ENCODE data around the gene OSBPL6.

Gene OSBPL6

DNA sequence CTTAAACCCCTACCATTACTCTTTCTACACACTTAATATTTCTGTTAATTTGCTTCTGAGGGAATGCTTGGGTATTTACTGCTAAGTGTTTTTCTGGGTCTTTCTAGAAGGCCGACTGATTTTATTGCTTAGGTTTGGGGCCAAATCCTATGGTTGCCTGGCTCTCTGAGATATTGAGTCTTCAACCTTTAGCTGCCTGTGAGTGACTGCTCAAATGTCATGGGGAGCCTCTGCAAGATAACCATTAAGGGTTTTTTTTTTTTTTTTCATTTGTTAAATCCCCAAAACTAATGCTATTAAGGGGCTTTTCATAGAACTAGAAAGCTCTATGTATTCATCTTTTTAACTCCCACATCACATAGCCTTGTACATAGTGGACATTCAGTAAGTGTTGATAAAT, 5.0 kb downstream of the OSBPL6 start:
- H3K4me1 ChIP-seq (ENCODE audit: control insufficient read depth in 1 of 2, insufficient read depth in 2 of 2, low read length in 2 of 2) = peaks cover 0 to 4% of the 10 kb centered on the region in 2 donors
- H3K36me3 ChIP-seq (ENCODE audit: control insufficient read depth in 1 of 2, insufficient read depth in 2 of 2, low read length in 2 of 2) = no peaks in the 10 kb centered on the region
- H3K27ac ChIP-seq (ENCODE audit: low read length) = no peak overlapping the region
- H3K9me3 ChIP-seq (ENCODE audit: control insufficient read depth in 1 of 2, low read length in 2 of 2) = no peaks in the 10 kb centered on the region
- H3K27me3 ChIP-seq (ENCODE audit: low read depth, low read length) = no peaks in the 10 kb centered on the region
- H3K4me3 ChIP-seq (ENCODE audit: low read depth in 1 of 2, low read length in 2 of 2) = no peak overlapping the region

DNA sequence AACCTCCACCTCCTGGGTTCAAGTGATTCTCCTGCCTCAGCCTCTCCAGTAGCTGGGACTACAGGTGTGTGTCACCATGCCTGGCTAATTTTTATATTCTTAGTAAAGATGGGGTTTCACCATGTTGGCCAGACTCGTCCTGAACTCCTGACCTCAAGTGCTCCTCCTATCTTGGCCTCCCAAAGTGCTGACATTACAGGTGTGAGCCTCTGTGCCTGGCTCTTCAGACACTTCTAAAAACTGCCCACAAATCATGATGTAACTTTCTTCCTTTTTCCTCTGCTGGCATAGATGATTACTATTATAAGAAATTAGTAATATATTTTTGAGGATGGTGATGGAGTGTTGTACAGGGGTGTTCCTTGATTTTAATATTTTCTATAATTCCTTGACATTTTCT, 6.0 kb downstream of the OSBPL6 start:
- H3K27me3 ChIP-seq (ENCODE audit: low read depth, low read length) = no peaks in the 10 kb centered on the region
- no peaks in the 10 kb centered on the region for H3K36me3 ChIP-seq (ENCODE audit: control insufficient read depth in 1 of 2, insufficient read depth in 2 of 2, low read length in 2 of 2)
- H3K4me3 ChIP-seq (ENCODE audit: low read depth in 1 of 2, low read length in 2 of 2) = no peak overlapping the region
- H3K9me3 ChIP-seq (ENCODE audit: control insufficient read depth in 1 of 2, low read length in 2 of 2) = no peaks in the 10 kb centered on the region
- H3K27ac ChIP-seq (ENCODE audit: low read length) = no peak overlapping the region
- H3K4me1 ChIP-seq (ENCODE audit: control insufficient read depth in 1 of 2, insufficient read depth in 2 of 2, low read length in 2 of 2) = peaks cover 0 to 4% of the 10 kb centered on the region in 2 donors

GRCh38 chr2:178202927-178203326, 8.6 kb downstream of the OSBPL6 start:
- no peak overlapping the region for H3K27ac ChIP-seq (ENCODE audit: low read length)

DNA sequence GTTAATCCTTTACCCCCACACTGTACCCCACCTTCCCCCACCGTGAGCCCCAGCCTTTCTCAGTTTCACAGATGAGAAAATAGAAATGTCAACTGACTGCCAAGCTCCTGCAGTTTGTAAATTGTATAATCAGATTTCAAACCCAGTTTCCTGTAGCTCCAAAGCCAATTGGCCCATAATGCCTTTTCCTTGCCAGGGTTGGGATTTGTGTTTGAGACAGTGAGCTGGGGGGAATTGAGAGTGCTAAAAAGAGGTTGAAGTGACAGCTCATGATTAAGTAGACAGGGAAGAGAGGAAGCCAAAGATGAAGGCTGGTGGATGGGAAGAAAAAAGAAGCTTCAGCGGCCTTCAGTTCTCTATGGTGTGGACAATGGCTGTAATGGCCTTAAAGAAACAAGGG, 10.7 kb downstream of the OSBPL6 start:
- Histone ChIP-seq H3K27ac (ENCODE audit: low read length) (no peak overlapping the region), H3K9me3 (ENCODE audit: control insufficient read depth in 1 of 2, low read length in 2 of 2) (no peaks in the 10 kb centered on the region), H3K4me3 (ENCODE audit: low read depth in 1 of 2, low read length in 2 of 2) (no peak overlapping the region), H3K36me3 (ENCODE audit: control insufficient read depth in 1 of 2, insufficient read depth in 2 of 2, low read length in 2 of 2) (no peaks in the 10 kb centered on the region), H3K4me1 (ENCODE audit: control insufficient read depth in 1 of 2, insufficient read depth in 2 of 2, low read length in 2 of 2) (no peaks in the 10 kb centered on the region), H3K27me3 (ENCODE audit: low read depth, low read length) (no peaks in the 10 kb centered on the region)

More at GRCh38 chr2:178202927-178203326, 8.6 kb downstream of the OSBPL6 start:
- no peaks in the 10 kb centered on the region for H3K27me3 ChIP-seq (ENCODE audit: low read depth, low read length)
- H3K4me3 ChIP-seq (ENCODE audit: low read depth in 1 of 2, low read length in 2 of 2) = no peak overlapping the region
- H3K9me3 ChIP-seq (ENCODE audit: control insufficient read depth in 1 of 2, low read length in 2 of 2) = no peaks in the 10 kb centered on the region
- H3K4me1 ChIP-seq (ENCODE audit: control insufficient read depth in 1 of 2, insufficient read depth in 2 of 2, low read length in 2 of 2) = no peaks in the 10 kb centered on the region
- H3K36me3 ChIP-seq (ENCODE audit: control insufficient read depth in 1 of 2, insufficient read depth in 2 of 2, low read length in 2 of 2) = no peaks in the 10 kb centered on the region

DNA sequence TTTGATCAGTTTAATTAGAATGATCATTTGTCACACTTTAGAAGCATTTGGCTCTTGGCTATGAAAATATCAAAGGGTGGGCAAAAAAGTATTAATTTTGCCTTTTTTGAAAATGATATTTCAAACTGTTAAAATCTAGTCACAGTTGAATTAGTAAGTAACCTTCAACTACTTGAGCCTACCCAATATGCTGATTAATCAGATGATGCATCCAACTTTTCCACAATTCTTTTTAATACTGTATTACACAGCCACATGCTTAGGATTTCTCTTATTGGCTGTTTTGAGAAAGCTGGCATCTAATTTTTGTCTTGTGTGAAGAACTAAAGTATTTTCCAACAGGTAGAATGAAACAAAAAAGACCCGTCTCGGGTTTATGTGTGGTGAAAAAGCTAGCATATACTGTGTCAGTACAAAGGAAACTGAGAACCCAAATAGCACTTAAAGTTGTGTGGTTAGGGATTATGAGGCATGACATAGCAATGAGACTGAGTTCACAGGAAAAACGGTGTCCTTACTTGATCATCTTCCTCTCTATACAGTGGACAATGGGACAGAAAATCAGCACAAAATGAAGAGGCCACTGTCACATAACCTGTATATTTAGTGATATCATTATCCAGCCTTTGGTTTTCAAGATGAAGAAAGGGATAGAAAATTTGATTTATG, 11.7 kb downstream of the OSBPL6 start:
- Histone ChIP-seq H3K4me3 (ENCODE audit: low read depth in 1 of 2, low read length in 2 of 2) (no peak overlapping the region), H3K36me3 (ENCODE audit: control insufficient read depth in 1 of 2, insufficient read depth in 2 of 2, low read length in 2 of 2) (no peaks in the 10 kb centered on the region), H3K27ac (ENCODE audit: low read length) (no peak overlapping the region), H3K27me3 (ENCODE audit: low read depth, low read length) (no peaks in the 10 kb centered on the region), H3K4me1 (ENCODE audit: control insufficient read depth in 1 of 2, insufficient read depth in 2 of 2, low read length in 2 of 2) (no peaks in the 10 kb centered on the region), H3K9me3 (ENCODE audit: control insufficient read depth in 1 of 2, low read length in 2 of 2) (no peaks in the 10 kb centered on the region)

DNA sequence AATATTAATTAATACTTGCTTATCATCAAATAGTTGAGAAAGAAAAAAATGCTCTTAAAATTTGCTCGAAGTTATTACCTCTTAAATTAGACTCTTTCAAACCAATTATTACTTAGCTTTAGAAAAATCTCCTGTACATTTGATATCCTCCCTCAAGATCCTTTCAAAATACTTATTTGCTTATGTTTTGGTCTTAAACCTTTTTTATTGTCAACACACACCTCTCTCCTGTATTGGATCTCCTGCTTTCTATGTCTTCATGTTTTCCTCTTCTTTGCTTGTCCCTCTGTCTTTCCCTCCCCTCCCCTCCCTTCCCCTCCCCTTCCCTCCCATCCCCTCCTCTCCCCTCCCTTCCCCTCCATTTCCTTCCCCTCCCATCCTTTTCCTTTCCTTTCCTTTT, 14.0 kb downstream of the OSBPL6 start:
- Histone ChIP-seq H3K27ac (ENCODE audit: low read length) (no peak overlapping the region), H3K27me3 (ENCODE audit: low read depth, low read length) (no peaks in the 10 kb centered on the region), H3K9me3 (ENCODE audit: control insufficient read depth in 1 of 2, low read length in 2 of 2) (no peaks in the 10 kb centered on the region), H3K36me3 (ENCODE audit: control insufficient read depth in 1 of 2, insufficient read depth in 2 of 2, low read length in 2 of 2) (no peaks in the 10 kb centered on the region), H3K4me1 (ENCODE audit: control insufficient read depth in 1 of 2, insufficient read depth in 2 of 2, low read length in 2 of 2) (no peaks in the 10 kb centered on the region), H3K4me3 (ENCODE audit: low read depth in 1 of 2, low read length in 2 of 2) (no peak overlapping the region)

DNA sequence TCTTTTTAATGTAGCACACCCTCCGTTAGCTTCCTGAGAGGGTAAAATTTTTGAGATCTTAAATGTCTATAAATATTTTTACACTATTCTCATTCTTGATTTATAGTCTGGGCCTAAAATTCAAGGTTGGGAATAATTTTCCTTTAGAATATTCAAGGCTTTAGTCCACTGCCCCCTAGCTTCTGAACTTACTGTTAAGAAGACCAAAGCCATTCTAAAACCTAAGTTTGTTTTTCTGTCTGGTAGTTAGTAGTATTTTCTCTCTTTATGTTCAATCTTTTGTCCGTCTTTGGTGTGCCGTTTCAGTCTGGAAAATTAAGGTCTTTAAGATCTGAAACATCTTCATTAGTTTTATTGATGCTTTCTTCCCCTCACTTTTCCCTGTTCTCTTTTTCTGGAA, 14.5 kb downstream of the OSBPL6 start:
- Histone ChIP-seq H3K27me3 (ENCODE audit: low read depth, low read length) (no peaks in the 10 kb centered on the region), H3K9me3 (ENCODE audit: control insufficient read depth in 1 of 2, low read length in 2 of 2) (no peaks in the 10 kb centered on the region), H3K36me3 (ENCODE audit: control insufficient read depth in 1 of 2, insufficient read depth in 2 of 2, low read length in 2 of 2) (no peaks in the 10 kb centered on the region), H3K4me3 (ENCODE audit: low read depth in 1 of 2, low read length in 2 of 2) (no peak overlapping the region), H3K4me1 (ENCODE audit: control insufficient read depth in 1 of 2, insufficient read depth in 2 of 2, low read length in 2 of 2) (no peaks in the 10 kb centered on the region), H3K27ac (ENCODE audit: low read length) (no peak overlapping the region)

DNA sequence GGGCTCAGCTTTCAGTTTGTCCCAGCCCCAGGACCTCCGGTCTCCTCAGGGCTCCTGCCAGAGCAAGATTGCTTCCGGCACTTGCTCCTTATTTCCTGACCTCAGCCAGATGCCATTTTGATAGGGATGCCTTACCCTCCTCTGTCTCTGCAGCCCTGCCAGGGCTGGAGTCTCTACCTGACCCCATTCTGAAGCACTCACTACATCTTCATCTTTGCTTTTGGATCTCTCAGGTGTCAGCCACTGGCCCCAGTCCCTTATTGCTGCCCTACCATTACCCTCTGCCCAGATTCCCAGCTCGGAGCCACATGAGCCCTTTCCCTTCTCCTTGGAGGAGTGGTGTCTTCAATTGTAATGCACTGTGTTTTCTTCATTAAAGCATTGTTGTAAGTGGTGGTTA, 17.1 kb downstream of the OSBPL6 start:
- no peaks in the 10 kb centered on the region for H3K27me3 ChIP-seq (ENCODE audit: low read depth, low read length)
- no peaks in the 10 kb centered on the region for H3K36me3 ChIP-seq (ENCODE audit: control insufficient read depth in 1 of 2, insufficient read depth in 2 of 2, low read length in 2 of 2)
- H3K9me3 ChIP-seq (ENCODE audit: control insufficient read depth in 1 of 2, low read length in 2 of 2) = no peaks in the 10 kb centered on the region
- H3K27ac ChIP-seq (ENCODE audit: low read length) = no peak overlapping the region
- no peak overlapping the region for H3K4me3 ChIP-seq (ENCODE audit: low read depth in 1 of 2, low read length in 2 of 2)
- H3K4me1 ChIP-seq (ENCODE audit: control insufficient read depth in 1 of 2, insufficient read depth in 2 of 2, low read length in 2 of 2) = no peaks in the 10 kb centered on the region

DNA sequence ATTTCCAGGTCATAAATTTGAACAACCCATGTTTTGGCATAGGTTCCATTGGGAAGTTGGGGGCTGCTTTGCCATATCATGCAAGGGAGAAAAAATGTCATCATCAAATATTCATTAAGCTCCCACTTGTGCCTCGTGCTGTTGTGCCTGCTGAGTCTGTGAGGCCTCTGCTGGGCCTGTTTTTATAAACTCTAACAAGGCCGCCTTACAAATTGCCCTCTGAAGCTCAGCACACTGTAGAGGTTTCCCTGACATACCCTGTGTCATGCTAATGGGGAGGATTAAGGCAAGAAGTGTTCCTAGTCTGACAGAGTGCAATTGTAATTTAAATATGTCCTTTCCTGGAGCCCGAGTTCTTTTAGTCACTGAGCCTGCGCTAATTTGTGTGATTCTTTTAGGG, 17.6 kb downstream of the OSBPL6 start:
- no peaks in the 10 kb centered on the region for H3K9me3 ChIP-seq (ENCODE audit: control insufficient read depth in 1 of 2, low read length in 2 of 2)
- H3K4me1 ChIP-seq (ENCODE audit: control insufficient read depth in 1 of 2, insufficient read depth in 2 of 2, low read length in 2 of 2) = no peaks in the 10 kb centered on the region
- no peak overlapping the region for H3K27ac ChIP-seq (ENCODE audit: low read length)
- H3K4me3 ChIP-seq (ENCODE audit: low read depth in 1 of 2, low read length in 2 of 2) = no peak overlapping the region
- no peaks in the 10 kb centered on the region for H3K36me3 ChIP-seq (ENCODE audit: control insufficient read depth in 1 of 2, insufficient read depth in 2 of 2, low read length in 2 of 2)
- H3K27me3 ChIP-seq (ENCODE audit: low read depth, low read length) = no peaks in the 10 kb centered on the region

- Histone ChIP-seq H3K4me3 (ENCODE audit: low read depth in 1 of 2, low read length in 2 of 2) (no peak overlapping the region), H3K4me1 (ENCODE audit: control insufficient read depth in 1 of 2, insufficient read depth in 2 of 2, low read length in 2 of 2) (no peaks in the 10 kb centered on the region), H3K9me3 (ENCODE audit: control insufficient read depth in 1 of 2, low read length in 2 of 2) (no peaks in the 10 kb centered on the region), H3K27ac (ENCODE audit: low read length) (no peak overlapping the region), H3K36me3 (ENCODE audit: control insufficient read depth in 1 of 2, insufficient read depth in 2 of 2, low read length in 2 of 2) (no peaks in the 10 kb centered on the region), H3K27me3 (ENCODE audit: low read depth, low read length) (no peaks in the 10 kb centered on the region)
These were observed 19.7 kb downstream of the OSBPL6 start for GRCh38 chr2:178213991-178214390.

DNA sequence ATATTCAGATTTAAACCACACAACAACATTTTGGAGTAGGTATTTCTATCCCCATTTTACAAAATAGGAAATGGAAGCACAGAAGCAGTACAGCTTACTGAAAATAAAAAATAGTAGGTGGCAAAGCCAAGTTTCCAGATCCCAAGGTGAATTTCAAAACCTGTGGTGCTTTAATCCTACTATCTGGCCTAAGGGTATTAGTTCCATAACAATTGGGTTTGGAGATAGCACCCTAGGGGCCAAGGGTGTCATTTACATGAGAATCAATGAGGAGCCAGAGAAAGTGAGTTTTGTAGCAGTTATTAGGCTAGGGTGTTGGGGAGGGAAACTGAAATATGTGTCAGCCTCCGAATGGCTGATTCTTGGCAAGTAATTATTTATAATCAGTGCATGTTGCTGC, 24.9 kb downstream of the OSBPL6 start:
- H3K4me3 ChIP-seq (ENCODE audit: low read depth in 1 of 2, low read length in 2 of 2) = no peak overlapping the region
- H3K36me3 ChIP-seq (ENCODE audit: control insufficient read depth in 1 of 2, insufficient read depth in 2 of 2, low read length in 2 of 2) = no peaks in the 10 kb centered on the region
- no peaks in the 10 kb centered on the region for H3K4me1 ChIP-seq (ENCODE audit: control insufficient read depth in 1 of 2, insufficient read depth in 2 of 2, low read length in 2 of 2)
- H3K27me3 ChIP-seq (ENCODE audit: low read depth, low read length) = no peaks in the 10 kb centered on the region
- no peak overlapping the region for H3K27ac ChIP-seq (ENCODE audit: low read length)
- H3K9me3 ChIP-seq (ENCODE audit: control insufficient read depth in 1 of 2, low read length in 2 of 2) = no peaks in the 10 kb centered on the region

GRCh38 chr2:178220814-178221213, 26.5 kb downstream of the OSBPL6 start:
- Histone ChIP-seq H3K27me3 (ENCODE audit: low read depth, low read length) (no peaks in the 10 kb centered on the region), H3K4me3 (ENCODE audit: low read depth in 1 of 2, low read length in 2 of 2) (no peak overlapping the region), H3K9me3 (ENCODE audit: control insufficient read depth in 1 of 2, low read length in 2 of 2) (no peaks in the 10 kb centered on the region), H3K4me1 (ENCODE audit: control insufficient read depth in 1 of 2, insufficient read depth in 2 of 2, low read length in 2 of 2) (no peaks in the 10 kb centered on the region), H3K27ac (ENCODE audit: low read length) (no peak overlapping the region), H3K36me3 (ENCODE audit: control insufficient read depth in 1 of 2, insufficient read depth in 2 of 2, low read length in 2 of 2) (no peaks in the 10 kb centered on the region)

Measured in muscle layer of duodenum (tissue), 2 donors.